Activated CD4-positive, CD25-positive, alpha-beta regulatory T cell treated with anti-CD3 and anti-CD28 coated beads, Interleukin-2, amount 50 U/mL, for 72 hours (primary cell): ENCODE measurements around the gene ANXA6.

Source experiments
- DNase-seq: peaks from one replicate; pipeline ENCODE4 v3.0.0; 2021

Gene ANXA6

GRCh38 chr5:151058891-151059489 lies 98.6 kb downstream of the ANXA6 start:
- no peak for DNase-seq

DNA sequence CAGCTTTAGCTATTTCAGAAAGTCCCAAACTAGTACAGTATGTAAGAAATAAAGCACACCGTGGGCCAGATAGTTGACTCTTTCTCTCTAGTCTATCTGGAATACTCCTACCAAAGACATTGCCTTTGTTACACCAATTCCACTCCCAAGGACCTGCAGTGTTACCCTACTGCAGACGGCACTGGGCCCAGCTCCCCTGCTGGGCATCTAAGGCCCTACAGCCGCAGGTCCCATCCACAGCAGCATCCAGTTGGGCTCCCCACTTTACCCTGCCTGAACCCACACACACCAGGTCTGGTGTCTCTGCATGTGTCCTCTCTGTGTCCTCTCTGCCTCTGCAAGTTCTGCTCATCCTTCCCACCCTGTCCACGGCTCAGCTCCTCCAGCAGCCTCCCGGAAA lies 99.3 kb downstream of the ANXA6 start:
- DNase-seq = no peak

DNA sequence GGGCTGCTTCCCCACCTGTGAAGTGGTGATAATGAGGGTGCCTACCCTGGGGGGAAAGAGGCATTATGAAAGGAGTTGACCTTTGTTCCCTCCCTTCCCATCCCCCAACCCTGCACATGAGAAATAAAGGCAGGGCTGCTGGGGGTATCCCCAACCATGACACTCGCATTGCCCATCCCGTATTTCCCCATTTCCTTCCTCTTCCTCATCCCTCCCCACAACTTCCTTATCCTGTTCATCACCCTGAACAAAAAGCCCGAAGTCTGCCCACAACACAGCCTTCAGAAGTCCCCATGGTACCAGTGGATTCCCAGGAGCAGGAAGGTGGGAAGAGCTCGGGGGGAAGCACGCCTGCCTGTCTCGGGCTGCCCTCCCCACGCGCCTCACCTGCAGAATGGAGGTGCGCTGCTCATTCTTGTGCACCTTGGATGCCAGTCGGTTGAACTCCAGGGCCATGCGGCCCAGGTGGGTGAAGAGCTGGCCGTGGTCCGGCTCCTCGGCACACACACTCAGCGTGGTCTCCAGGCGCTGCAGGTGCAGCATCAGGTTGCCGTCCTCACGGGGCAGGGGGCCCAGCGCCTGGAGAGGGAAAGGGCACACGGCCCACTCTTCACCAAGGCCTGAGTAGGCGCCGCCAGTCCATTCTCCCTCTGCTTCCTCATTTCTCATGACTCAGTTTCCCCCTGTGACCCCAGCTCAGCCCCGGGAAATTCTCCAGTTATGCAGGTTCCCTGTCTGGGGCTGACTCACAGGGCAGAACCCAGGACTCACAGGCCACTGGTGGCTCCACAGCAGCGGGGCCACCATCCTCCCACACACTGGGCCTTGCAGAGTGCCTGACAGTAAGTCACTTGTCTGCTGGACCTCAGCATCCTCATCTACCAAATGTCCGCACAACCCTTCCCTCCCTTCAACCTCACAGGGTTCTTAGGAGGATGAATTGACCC lies 100.9 kb downstream of the ANXA6 start:
- no peak for DNase-seq

GRCh38 chr5:151055336-151055735 lies 102.2 kb downstream of the ANXA6 start:
- no peak for DNase-seq

DNA sequence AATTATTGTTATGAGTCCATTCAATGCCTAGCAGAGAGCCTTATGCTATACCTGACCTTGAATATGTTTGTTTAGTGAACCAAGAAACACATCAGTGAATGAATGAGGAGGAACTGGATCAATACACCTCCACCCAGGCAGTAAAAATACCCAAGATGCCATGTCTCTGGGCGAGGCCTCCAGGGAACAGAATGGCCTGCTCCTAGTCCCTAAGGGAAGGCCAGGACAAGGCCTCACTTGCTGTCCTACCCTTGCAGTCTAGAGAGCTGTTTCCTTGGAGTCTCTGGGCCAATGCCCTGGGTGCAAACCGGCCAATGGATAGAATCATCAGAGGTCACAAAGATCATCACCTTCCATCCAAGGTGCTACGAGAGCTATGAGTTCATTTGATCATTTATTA lies 102.9 kb downstream of the ANXA6 start:
- DNase-seq = no peak

DNA sequence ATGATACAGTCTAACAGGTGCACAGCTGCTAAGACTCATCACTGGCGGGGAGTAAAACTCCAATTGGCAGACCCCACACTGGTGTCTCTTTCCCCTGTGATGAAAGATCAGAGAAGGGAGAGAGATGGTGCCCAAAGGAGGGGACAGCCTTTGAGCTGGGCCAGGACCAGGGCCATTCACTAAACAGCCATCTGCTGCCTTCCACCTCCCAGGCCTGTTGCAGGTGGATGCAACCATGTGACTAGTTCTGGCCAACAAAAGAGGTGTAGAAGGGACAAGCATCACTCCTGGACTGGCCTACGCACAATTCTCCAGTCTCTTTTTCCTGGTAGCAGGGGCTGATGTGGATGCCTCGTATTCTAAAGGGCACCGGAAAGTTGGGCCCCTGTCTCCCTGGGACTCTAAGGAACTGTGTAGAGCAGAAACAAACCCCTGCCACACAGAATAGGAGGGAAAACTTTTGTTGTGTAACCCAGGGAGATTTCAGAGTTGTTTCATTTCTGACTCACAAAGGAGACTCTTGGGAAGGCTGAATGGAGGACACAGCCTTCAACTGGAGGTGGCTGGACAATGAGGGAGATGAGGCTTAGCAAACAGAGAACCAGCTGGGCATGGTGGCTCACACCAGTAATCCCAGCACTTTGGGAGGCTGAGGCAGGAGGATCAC lies 103.7 kb downstream of the ANXA6 start:
- DNase-seq = no peak

DNA sequence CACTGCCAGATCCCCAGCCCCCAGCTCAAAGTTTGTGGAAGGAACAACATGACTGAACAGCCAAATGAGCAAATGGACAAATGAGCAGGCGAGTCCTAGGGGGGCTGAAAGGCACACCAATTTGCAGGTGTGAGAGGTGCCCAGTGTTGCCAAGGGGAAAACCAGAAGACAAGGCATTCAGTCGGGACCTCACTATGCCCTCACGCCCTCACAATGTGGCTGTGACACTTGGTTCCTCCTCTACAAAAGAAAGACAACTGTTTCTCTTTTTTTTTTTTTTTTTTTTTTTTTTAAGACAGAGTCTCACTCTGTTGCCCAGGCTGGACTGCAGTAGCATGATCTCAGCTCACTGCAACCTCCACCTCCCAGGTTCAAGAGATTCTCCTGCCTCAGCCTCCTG lies 104.7 kb downstream of the ANXA6 start:
- DNase-seq = no peak

GRCh38 chr5:151051931-151052608 lies 105.5 kb downstream of the ANXA6 start:
- DNase-seq = no peak

- DNase-seq = peak; percentile 56
These were observed 106.3 kb downstream of the ANXA6 start for GRCh38 chr5:151051066-151051930.
